Measurements from ENCODE around the gene CHD5.

GRCh38 chr1:6062670-6063069 is 117.5 kb downstream of the CHD5 start:
- TF ChIP-seq POLR2A (IDR thresholded peaks at IDR 0.05; ENCODE audit: low read length) (no peak), CTCF (IDR thresholded peaks at IDR 0.05) (no peak), CEBPB (IDR thresholded peaks at IDR 0.05) (no peak), RAD21 (conservative IDR thresholded peaks at IDR 0.05 in 1 of 2, IDR thresholded peaks at IDR 0.05 in 1 of 2) (no peak), JUN (IDR thresholded peaks at IDR 0.05) (no peak)
